Lower leg skin (tissue), 3 donors: Measurements from ENCODE around the gene ABL2.

Experiments
- POLR2A ChIP-seq, 2 donors: fragments of 450-650 bp; IDR thresholded peaks; one replicate each; pipeline ENCODE4 v1.6.1; 2016 to 2017; ENCODE audit warnings: antibody characterized with exemption in 2 of 2, mild to moderate bottlenecking in 1 of 2, moderate library complexity in 1 of 2
- TF ChIP-seq, protein P1 (sequence below), 3 donors: fragments of 450-650 bp; IDR thresholded peaks; one replicate each; pipeline ENCODE4 v1.5.1; 2016; ENCODE audit warnings: antibody characterized with exemption in 3 of 3, mild to moderate bottlenecking in 3 of 3, moderate library complexity in 2 of 3

DNA sequence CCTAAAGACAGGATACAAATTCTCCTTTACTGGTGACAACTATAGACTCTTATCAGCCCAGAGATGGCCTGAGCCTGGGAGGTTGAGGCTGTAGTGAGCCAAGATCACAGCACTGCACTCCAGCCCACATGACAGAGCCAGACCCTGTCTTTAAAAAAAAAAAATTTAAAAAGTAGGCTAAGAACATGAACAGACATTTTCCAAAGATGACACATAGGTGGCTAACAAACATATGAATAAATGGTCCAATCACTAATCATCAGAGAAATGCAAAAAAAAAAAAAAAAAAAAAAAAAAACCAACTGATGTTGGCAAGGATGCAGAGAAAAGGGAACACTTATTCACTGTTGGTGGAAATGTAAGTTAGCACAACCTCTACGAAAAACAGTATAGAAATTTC is 82.6 kb downstream of the ABL2 start:
- TF ChIP-seq, protein P1, sequence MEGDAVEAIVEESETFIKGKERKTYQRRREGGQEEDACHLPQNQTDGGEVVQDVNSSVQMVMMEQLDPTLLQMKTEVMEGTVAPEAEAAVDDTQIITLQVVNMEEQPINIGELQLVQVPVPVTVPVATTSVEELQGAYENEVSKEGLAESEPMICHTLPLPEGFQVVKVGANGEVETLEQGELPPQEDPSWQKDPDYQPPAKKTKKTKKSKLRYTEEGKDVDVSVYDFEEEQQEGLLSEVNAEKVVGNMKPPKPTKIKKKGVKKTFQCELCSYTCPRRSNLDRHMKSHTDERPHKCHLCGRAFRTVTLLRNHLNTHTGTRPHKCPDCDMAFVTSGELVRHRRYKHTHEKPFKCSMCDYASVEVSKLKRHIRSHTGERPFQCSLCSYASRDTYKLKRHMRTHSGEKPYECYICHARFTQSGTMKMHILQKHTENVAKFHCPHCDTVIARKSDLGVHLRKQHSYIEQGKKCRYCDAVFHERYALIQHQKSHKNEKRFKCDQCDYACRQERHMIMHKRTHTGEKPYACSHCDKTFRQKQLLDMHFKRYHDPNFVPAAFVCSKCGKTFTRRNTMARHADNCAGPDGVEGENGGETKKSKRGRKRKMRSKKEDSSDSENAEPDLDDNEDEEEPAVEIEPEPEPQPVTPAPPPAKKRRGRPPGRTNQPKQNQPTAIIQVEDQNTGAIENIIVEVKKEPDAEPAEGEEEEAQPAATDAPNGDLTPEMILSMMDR (IDR thresholded peaks at IDR 0.05): no peak
- TF ChIP-seq POLR2A (IDR thresholded peaks at IDR 0.05): no peak
